ENCODE data around the gene WFDC8.

Gene WFDC8

GRCh38 chr20:45552456-45552855, 26.6 kb downstream of the WFDC8 start:
- Histone ChIP-seq H3K36me3 (ENCODE audit: control insufficient read depth, low read length) (no peaks in the 10 kb centered on the region), H3F3A (ENCODE audit: control insufficient read depth, insufficient read depth) (no peaks in the 10 kb centered on the region), H3K9me3 (ENCODE audit: control insufficient read depth, insufficient read depth, low read length) (no peaks in the 10 kb centered on the region), H3K4me3 (ENCODE audit: low read length) (no peak overlapping the region), H3K4me1 (ENCODE audit: control insufficient read depth, low read length) (no peaks in the 10 kb centered on the region), H3K79me2 (ENCODE audit: control insufficient read depth, low read length) (no peaks in the 10 kb centered on the region), H3K27me3 (ENCODE audit: control insufficient read depth, low read length) (peaks cover 5% of the 10 kb centered on the region), H4K20me1 (ENCODE audit: control insufficient read depth, insufficient read depth, low read depth, low read length) (no peaks in the 10 kb centered on the region), H3K27ac (ENCODE audit: low read depth, low read length) (no peak overlapping the region), H3K4me2 (ENCODE audit: low read length) (no peak overlapping the region), H3K9me2 (replicated peaks; ENCODE audit: control insufficient read depth, low read length) (no peaks in the 10 kb centered on the region)
- TF ChIP-seq CTCF (IDR thresholded peaks at IDR 0.05; ENCODE audit: low read depth, low read length, poor library complexity, severe bottlenecking) (no peak), EZH2phosphoT487 (IDR thresholded peaks at IDR 0.05; ENCODE audit: borderline replicate concordance, low read length) (no peak)

- H3K9me2 ChIP-seq (replicated peaks; ENCODE audit: control insufficient read depth, low read length), result no peaks in the 10 kb centered on the region
- H3K79me2 ChIP-seq (ENCODE audit: control insufficient read depth, low read length), result no peaks in the 10 kb centered on the region
- H3K9me3 ChIP-seq (ENCODE audit: control insufficient read depth, insufficient read depth, low read length), result no peaks in the 10 kb centered on the region
- H3K4me1 ChIP-seq (ENCODE audit: control insufficient read depth, low read length), result no peaks in the 10 kb centered on the region
- no peak overlapping the region for H3K4me2 ChIP-seq (ENCODE audit: low read length)
- H3K27me3 ChIP-seq (ENCODE audit: control insufficient read depth, low read length), result peaks cover 19% of the 10 kb centered on the region
- H3K36me3 ChIP-seq (ENCODE audit: control insufficient read depth, low read length), result no peaks in the 10 kb centered on the region
- H4K20me1 ChIP-seq (ENCODE audit: control insufficient read depth, insufficient read depth, low read depth, low read length), result no peaks in the 10 kb centered on the region
- H3K4me3 ChIP-seq (ENCODE audit: low read length), result no peak overlapping the region
- H3K27ac ChIP-seq (ENCODE audit: low read depth, low read length), result no peak overlapping the region
- H3F3A ChIP-seq (ENCODE audit: control insufficient read depth, insufficient read depth), result no peaks in the 10 kb centered on the region
- TF ChIP-seq CTCF (IDR thresholded peaks at IDR 0.05; ENCODE audit: low read depth, low read length, poor library complexity, severe bottlenecking) (no peak), EZH2phosphoT487 (IDR thresholded peaks at IDR 0.05; ENCODE audit: borderline replicate concordance, low read length) (no peak)
Observed at GRCh38 chr20:45550765-45551164, 28.3 kb downstream of the WFDC8 start.

GRCh38 chr20:45548410-45548809, 30.7 kb downstream of the WFDC8 start:
- Histone ChIP-seq H3K79me2 (ENCODE audit: control insufficient read depth, low read length) (no peaks in the 10 kb centered on the region), H3F3A (ENCODE audit: control insufficient read depth, insufficient read depth) (no peaks in the 10 kb centered on the region), H3K27me3 (ENCODE audit: control insufficient read depth, low read length) (peaks cover 22% of the 10 kb centered on the region), H3K4me1 (ENCODE audit: control insufficient read depth, low read length) (no peaks in the 10 kb centered on the region), H3K9me2 (replicated peaks; ENCODE audit: control insufficient read depth, low read length) (no peaks in the 10 kb centered on the region), H3K4me2 (ENCODE audit: low read length) (no peak overlapping the region), H3K27ac (ENCODE audit: low read depth, low read length) (no peak overlapping the region), H3K9me3 (ENCODE audit: control insufficient read depth, insufficient read depth, low read length) (no peaks in the 10 kb centered on the region), H3K36me3 (ENCODE audit: control insufficient read depth, low read length) (no peaks in the 10 kb centered on the region), H4K20me1 (ENCODE audit: control insufficient read depth, insufficient read depth, low read depth, low read length) (no peaks in the 10 kb centered on the region), H3K4me3 (ENCODE audit: low read length) (no peak overlapping the region)
- TF ChIP-seq EZH2phosphoT487 (IDR thresholded peaks at IDR 0.05; ENCODE audit: borderline replicate concordance, low read length) (no peak), CTCF (IDR thresholded peaks at IDR 0.05; ENCODE audit: low read depth, low read length, poor library complexity, severe bottlenecking) (no peak)

Measured in DOHH2 (cell line).